ENCODE measurements around the gene SORCS1. TPM values are rescaled to one million over a fixed set of nuclear protein-coding genes. Genes with fewer than 3 reads are reported as not detected.

The SORCS1 gene
- total and polyA plus RNA-seq, 12 donors: 0.30 to 5.5 (median 1.3) TPM

GRCh38 chr10:106727170-106727569 lies 437.3 kb downstream of the SORCS1 start:
- no peaks in the 10 kb centered on the region for H3K36me3 ChIP-seq
- intact Hi-C loops (cut with DNase I): no loop called here
- no peaks in the 10 kb centered on the region for H3K27me3 ChIP-seq
- TF ChIP-seq CTCF (IDR thresholded peaks at IDR 0.05): no peak
- no peak for DNase-seq
- WGBS, 2 donors: 84 to 90% methylated on average over 1 of the region's 1 CpG
- ATAC-seq: no peak
- H3K9me3 ChIP-seq: no peaks in the 10 kb centered on the region
- no peaks in the 10 kb centered on the region for H3K4me1 ChIP-seq
- no peak overlapping the region for H3K4me3 ChIP-seq
- no peak overlapping the region for H3K27ac ChIP-seq

GRCh38 chr10:106722524-106722923 lies 442.0 kb downstream of the SORCS1 start:
- TF ChIP-seq CTCF (IDR thresholded peaks at IDR 0.05): peak in 1 of 9 donors; percentile 46
- Histone ChIP-seq H3K4me3 (no peak overlapping the region), H3K27ac (no peak overlapping the region), H3K36me3 (no peaks in the 10 kb centered on the region), H3K27me3 (no peaks in the 10 kb centered on the region), H3K4me1 (no peaks in the 10 kb centered on the region), H3K9me3 (no peaks in the 10 kb centered on the region)
- WGBS, 2 donors: 94 to 95% methylated on average over 2 of the region's 2 CpGs
- intact Hi-C loops (cut with DNase I): no loop called here
- ATAC-seq: no peak
- DNase-seq: no peak

GRCh38 chr10:106720683-106721082 lies 443.8 kb downstream of the SORCS1 start:
- Histone ChIP-seq H3K27ac (no peak overlapping the region), H3K36me3 (no peaks in the 10 kb centered on the region), H3K4me1 (no peaks in the 10 kb centered on the region), H3K4me3 (no peak overlapping the region), H3K9me3 (no peaks in the 10 kb centered on the region), H3K27me3 (no peaks in the 10 kb centered on the region)
- intact Hi-C loops (cut with DNase I): no loop called here
- 58 to 63% methylated on average over 2 of the region's 2 CpGs for WGBS, 2 donors
- TF ChIP-seq CTCF (IDR thresholded peaks at IDR 0.05): no peak
- ATAC-seq: no peak
- no peak for DNase-seq

GRCh38 chr10:106716381-106716780 lies 448.1 kb downstream of the SORCS1 start:
- intact Hi-C loops (cut with DNase I): no loop called here
- DNase-seq (no peak), ATAC-seq (peak in 1 of 8 donors; percentile 46)
- Histone ChIP-seq H3K27ac (no peak overlapping the region), H3K4me3 (no peak overlapping the region), H3K4me1 (no peaks in the 10 kb centered on the region), H3K27me3 (no peaks in the 10 kb centered on the region), H3K36me3 (no peaks in the 10 kb centered on the region), H3K9me3 (no peaks in the 10 kb centered on the region)
- 43 to 67% methylated on average over 1 of the region's 1 CpG for WGBS, 2 donors
- TF ChIP-seq CTCF (IDR thresholded peaks at IDR 0.05): no peak
